HG02588 (cell line): Measurements from ENCODE around the gene PNPLA7.
"Not testable (repeated sequence)": the region's sequence is repeated elsewhere in the genome, so short reads cannot be mapped to it uniquely, and the experiment has no call there.

Source experiments
- ATAC-seq: cut with Tn5 transposase; IDR thresholded peaks from one replicate; pipeline ENCODE4 v1.9.1; 2021; ENCODE audit warnings: mild to moderate bottlenecking, moderate library complexity; ENCODE audit not compliant: unreplicated experiment

Gene PNPLA7

DNA sequence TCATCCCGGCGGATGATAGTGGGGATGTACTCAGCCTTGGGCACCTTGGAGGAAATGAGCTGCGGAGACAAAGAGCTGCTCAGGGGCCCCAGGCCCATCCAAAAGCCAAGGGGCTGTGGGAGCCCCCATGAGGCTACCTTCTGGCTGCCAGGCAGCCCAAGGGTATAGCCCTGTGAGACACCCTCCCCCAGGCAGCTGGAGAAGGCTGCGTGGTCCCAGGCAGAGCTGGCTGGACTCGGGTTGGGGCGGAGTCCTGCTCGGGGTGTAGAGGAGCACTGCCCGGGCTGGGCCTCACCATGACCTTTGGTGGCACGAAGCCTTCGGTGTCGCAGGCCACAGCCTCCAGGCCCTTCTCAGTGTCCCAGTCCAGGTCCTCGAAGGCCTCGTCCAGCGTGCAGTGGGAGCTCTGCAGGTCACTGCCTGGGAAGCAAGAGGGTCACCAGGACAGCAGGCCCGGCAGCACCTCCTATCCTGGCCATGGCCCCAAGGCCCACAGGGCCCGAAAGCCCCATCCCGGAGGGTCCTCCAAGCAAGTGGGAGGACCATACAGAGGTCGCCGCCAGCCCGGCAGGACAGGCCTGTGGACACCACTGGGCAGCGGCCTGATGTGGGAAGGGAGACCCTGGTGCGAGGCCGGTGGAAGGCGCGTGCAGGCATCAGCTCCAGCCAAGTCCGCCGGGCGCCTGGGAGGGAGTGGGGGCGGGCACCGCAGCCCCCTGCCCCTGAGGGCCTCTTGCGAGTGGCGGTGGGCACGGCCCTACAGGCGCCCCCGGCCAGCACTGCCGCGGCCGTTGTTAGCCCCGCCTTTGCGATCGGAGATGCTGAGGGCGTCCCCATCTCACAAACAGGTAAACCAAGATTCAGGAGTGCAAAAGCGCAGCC is 97.2 kb downstream of the PNPLA7 start:
- no peak for ATAC-seq

DNA sequence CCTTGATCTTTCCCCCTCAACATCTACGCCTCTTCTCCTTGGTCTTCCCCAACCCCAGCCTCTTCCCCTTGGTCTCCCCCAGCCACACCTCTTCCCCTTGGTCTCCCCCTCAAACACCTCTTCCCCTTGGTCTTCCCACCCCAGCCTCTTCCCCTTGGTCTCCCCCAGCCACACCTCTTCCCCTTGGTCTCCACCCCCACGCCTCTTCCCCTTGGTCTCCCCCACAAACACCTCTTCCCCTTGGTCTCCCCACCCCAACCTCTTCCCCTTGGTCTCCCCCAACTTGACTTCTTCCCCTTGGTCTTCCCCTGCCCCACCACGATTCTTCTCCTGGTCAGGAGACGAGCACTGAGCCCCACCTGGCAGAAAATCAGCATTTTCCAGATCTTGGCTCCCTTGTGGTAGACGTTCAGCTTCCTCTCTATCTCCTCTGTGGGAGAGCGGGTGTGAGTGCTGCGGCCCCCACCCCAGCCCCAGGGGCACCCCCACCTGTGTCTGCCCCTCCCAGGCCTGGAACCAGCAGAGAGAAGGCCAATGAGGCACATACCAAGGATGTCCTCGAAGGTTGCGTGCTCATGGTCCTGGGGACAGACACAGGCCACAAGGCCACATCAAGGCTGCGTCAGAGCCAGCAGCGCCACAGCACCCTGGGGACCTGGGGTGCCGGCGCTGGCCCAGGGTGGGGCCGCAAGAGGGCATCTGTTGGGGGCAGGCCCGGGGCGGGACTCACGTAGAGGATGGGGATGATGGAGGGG is 98.0 kb downstream of the PNPLA7 start:
- ATAC-seq, result no peak

DNA sequence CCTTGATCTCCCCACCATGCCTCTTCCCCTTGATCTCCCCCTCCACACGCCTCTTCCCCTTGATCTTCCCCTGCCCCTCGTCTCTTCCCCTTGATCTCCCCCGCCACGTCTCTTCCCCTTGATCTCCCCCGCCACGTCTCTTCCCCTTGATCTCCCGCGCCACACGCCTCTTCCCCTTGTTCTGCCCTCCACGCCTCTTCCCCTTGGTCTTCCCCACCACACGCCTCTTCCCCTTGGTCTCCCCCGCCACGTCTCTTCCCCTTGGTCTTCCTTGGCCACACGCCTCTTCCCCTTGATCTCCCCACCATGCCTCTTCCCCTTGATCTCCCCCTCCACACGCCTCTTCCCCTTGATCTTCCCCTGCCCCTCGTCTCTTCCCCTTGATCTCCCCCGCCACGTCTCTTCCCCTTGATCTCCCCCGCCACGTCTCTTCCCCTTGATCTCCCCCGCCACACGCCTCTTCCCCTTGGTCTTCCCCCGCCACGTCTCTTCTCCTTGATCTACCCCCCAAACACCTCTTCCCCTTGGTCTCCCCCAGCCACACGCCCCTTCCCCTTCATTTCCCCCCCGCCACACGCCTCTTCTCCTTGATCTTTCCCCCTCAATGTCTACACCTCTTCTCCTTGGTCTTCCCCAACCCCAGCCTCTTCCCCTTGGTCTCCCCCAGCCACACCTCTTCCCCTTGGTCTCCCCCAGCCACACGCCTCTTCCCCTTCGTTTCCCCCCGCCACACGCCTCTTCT is 98.8 kb downstream of the PNPLA7 start:
- not testable (repeated sequence) for ATAC-seq

DNA sequence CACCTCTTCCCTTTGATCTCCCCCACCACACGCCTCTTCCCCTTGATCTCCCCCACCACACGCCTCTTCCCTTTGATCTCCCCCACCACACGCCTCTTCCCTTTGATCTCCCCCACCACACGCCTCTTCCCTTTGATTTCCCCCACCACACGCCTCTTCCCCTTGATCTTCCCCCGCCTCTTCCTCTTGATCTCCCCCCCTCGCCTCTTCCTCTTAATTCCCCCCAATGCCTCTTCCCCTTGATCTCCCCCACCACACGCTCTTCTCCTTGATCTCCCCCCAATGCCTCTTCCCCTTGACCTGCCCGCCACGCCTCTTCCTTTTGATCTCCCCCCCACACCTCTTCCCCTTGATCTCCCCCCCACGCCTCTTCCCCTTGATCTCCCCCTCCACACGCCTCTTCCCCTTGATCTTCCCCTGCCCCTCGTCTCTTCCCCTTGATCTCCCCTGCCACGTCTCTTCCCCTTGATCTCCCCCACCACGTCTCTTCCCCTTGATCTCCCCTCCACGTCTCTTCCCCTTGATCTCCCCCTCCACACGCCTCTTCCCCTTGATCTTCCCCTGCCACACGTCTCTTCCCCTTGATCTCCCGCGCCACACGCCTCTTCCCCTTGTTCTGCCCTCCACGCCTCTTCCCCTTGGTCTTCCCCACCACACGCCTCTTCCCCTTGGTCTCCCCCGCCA is 99.5 kb downstream of the PNPLA7 start:
- ATAC-seq, result not testable (repeated sequence)

DNA sequence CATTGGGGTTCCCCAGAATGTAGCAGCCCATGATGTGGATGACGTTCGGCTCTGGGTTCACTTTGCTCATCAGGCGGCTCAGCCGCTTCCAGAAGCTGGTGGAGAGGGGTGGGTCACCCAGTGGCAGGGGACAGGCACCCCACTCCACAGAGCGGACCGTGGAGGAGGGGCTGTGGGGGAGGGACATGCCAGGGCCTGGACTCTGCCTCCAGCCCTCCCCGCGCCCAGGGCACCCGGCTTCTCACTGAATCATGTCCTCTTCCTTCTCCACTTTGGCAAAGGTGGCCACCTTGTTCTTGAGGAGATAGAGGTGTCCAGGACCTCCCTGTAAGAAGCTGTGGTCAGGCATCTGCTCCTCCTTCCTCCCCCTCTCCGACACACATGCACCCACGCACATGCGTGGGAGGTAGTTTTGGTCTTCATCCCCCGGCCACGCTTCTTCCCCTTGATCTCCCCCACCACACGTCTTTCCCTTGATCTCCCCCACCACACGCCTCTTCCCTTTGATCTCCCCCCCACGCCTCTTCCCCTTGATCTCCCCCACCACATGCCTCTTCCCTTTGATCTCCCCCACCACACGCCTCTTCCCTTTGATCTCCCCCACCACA is 100.2 kb downstream of the PNPLA7 start:
- ATAC-seq, result no peak

DNA sequence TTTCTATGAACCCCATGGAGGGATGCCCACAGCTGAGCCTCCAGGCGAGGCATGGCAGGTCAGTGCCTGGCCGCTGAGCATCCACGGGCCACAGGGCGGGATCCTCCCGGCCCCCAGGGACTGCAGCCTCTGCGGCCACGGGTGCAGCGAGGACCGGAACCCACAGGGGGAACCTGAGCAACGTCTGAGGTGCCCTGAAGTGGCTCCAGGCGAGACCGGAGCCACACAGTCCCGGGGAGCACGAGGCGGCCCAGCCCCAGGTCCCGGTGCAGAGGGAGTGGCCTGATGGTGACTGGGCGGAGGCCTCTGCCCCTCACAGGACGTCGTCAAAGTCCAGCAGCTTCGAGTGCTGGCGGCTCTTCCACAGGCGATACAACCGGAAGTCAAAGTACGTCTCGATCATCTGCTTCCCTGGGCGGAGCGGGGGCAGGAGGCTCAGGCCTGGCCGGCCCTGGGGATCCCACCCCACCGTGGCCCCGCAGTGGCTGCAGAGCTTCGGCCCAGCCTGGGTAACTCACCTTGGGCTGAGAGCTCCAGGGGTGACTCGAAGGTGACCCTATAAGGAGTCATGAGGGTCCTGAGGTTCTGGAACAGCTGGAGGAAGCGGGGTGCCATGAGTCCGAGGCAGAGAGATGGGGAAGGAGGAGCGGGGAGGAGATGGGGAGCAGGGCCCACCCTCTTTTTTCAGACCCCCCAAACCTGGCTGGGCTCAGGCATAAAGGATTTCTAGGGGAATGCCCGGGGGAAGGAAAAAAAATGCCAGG is 100.9 kb downstream of the PNPLA7 start:
- no peak for ATAC-seq

DNA sequence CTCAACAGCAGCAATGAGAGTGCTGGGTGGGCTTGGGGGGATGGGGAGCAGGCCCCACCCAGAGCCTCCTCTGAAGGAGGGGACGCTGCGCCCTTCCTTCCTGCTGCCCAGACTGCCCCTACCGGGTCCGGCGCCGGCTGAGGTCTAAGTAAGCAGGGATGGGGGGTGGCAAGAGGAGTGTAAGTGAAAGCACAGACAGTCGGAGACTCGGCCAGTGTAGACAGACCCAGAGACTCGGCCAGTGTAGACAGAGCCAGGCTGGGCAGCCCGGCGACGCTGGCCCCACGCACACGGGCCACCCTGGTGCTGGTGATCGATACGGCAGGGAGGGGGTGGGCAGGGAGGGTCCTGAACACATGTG is 101.6 kb downstream of the PNPLA7 start:
- ATAC-seq, result no peak

DNA sequence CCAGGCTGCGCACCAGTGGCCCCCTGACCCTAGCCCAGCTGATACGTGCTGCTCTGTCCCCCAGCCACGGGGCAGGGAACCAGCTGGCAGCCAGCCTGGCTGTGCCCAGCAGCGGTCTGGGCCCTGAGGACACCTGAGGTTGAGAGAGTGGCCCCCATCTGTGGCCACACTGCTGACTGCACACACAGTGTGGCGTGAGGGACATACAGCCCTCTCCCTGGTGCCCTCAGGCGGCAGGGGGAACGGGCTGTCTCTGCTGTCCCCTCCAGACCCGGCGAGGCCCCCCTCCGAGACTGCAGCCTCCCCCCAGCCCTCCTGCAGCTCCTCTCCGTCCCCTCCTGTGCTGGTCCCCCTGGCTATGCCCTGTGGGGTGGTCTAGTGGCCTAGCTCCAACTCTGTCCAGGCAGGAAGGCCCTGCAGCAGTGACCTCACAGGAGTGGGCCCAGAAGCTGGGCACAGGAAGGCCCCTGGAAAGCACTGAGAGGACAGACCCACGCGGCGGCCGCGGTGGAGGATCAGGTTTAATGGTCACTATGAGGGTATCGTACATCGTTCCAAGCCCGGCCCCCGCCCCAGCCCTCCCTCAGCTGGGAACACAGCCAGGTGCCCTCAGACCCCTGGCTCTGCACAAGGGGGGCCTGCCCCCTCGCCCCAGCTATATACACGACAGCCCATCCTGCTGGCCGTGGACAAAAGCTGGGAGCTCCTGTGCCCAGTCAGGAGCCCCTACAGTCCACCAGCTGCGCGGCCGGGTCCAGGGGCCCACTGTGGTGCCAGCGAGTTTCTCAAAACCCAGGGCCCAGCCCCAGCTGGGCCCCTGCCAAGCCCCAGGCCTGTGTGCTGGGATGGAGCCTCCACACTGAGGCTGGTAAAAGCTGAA is 102.2 kb downstream of the PNPLA7 start:
- ATAC-seq, result no peak

DNA sequence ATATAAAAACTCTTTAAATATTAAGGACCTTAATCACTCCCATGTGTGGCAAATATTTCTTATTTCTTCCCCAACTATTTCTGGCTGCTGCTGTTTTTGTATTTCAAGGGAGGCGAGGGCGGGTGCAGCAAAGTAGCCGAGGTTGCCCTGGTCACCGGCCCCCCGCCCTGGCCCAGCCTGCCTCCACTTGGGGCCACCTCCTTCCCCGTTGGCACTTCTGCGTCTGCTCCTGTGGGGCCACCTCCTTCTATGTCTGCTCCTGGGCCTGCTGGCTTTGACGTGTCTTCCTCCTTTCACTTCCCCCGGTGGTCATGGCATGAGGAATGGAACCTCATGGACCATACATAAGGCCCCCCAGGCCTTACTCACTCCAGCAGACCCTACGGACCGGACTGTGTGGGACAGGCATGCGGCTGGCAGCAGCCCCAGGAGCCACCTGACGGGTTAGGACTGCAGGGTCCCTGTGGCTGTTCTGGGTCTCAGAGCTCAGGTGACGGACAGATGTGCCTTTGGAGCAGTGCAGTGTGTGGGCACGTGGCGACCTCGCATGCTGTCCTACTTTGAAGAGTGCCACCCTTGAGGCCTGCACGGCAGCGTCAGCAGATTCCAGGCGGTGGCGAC is 103.2 kb downstream of the PNPLA7 start:
- no peak for ATAC-seq

DNA sequence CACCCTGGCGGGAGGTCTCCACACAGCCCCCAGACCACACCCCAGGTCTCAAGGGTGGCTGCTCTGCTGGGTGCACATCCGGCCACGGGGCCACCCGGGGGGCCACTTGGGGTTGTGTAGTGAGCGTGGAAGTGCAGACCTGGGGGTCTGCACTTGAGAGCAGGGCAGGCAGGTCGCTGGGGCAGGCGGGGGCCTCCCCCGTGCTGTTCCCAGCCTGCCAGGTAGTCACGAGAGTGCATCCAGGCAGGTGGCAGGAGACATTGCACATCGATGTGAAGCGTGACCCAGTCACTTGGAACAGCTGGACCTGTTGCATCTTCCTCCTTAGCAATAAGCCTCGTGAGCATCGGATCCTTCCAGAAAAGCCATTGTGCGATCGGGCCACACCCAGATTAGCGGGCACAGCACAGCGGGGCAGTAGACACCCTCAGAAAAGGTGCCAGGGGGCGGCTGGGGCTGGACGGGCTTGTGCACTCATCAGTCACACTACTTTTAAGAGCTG is 104.2 kb downstream of the PNPLA7 start:
- no peak for ATAC-seq

DNA sequence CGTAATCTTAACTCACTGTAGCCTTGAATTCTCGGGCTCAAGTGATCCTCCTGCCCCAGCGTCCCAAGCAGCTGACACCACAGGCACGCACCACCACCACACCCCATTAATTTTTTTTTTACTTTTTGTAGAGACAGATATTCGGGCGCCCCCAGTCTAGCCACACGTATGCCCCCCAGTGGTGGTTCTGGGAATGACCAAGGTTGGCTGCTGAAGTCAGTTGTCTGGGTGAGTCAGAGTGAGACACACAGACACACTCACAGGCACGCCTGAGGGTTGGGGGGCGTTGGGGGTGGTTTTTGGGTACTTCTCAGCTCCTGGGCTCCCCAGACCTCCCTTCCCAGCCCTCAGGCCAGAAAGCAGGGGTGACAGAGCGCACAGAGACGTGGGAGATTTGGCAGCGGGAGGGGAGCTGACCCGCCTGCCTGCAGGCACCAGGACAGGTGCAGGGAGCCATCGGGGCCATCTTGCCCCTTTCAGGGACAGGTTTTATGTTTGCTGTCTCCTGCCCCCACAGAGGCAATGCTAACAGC is 104.9 kb downstream of the PNPLA7 start:
- ATAC-seq, result no peak

DNA sequence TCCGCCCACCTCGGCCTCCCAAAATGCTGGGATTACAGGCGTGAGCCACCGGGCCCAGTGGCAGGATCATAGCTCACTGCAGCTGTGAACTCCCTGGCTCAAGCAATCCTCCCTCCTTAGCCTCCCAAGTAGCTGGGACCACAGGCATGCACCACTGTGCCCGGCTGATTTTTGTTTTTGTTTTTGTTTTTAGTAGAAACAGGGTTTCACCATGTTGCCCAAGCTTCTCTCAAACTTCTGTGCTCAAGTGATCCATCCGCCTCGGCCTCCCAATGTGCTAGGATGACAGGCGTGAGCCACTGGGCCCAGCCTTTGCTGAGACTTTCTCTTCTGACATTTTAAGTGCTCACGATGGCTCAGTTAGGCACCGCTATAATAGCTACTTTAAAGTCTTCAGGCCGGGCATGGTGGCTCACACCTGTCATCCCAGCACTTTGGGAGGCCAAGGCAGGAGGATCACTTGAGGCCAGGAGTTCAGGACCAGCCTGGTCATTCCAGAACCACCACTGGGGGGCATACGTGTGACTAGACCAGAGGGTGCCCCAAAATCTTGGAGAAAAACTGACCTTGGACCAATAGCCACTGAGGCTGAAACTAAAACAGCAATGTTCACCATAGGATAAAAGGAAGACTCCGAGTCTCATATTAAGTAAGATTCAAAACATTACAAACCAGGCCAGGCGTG is 106.0 kb downstream of the PNPLA7 start:
- no peak for ATAC-seq

DNA sequence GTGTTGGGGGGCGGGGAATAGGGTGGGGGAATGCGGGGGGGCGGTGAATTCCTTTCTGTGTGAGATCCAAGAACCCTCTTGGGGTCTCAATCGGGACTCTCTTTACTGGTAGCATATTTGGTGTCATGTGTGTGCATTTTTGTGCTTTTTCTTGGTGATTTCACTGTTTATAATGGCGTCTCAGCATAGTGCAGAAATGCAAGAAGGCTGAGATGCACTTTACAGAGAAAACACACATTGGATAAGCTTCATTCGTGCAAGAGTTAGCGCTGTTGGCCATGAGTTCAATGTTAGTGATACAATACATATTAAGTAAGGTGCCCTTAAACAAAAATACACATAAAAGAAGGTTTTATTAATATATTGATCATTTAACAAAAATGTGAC is 108.3 kb downstream of the PNPLA7 start:
- no peak for ATAC-seq

DNA sequence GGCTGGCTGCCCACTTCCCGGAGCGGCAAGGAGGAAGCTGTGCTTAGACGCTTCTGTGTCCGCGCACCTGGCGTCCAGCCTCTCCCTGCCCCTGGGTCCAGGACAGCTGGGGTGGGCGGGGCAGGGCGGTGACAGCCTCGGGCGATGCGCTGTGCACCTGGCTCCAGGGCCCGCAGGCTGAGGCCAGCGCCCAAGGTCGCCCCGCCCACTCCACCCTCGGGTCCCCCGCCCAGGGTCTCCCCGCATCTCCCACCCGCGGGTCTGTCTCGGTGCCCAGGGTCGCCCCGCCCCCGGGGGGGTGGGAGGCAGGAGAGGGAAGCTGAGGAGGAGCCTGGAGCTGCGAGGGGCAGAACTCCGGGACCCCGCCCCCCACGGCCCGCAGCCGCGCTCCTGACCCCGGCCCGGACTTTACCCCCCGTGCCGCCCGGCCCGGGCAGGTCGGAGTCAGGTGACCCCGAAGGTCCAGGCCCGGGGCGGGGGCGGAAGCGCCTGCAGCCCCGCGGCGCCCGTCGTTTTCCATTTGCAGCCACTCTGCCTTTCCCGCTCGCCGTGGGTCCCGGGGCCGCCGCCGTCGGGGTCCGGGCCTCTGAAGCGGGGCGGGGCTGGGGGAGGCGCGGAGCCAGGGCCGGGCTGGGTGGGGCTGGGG is 108.8 kb downstream of the PNPLA7 start, which contains the start of gene ENTPD8:
ENTPD8 (minus strand) TSS at position 69 of the 646 bp plus-strand sequence. CDS start 3,072 bp downstream, outside the sequence.
- ATAC-seq, result no peak

DNA sequence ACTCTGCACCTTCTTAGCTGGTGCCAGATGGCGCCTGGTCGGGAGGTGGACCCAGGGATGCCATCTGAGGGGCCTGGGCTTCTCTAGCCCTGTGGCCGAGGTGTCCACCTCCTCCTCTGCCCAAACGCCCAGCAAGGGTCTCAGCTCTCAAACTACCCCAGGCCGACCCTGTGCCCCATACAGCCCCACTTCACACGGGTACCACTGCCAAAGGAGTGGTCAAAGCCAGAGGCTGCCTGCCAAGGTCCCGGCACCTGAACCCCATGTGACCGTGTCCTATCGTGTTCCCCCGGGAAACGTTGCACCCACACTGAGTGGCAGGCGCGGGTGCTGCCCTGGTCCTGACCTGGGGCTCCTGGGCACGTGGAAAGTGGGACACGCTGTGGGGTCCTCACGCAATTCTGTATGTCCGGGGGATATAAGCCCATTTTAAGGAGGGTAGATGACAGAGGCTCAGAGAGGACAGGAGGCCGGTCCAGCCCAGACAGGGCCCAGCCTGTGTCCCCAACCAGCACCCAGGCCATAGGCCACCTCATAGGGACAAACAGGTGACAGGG is 111.0 kb downstream of the PNPLA7 start:
- no peak for ATAC-seq

DNA sequence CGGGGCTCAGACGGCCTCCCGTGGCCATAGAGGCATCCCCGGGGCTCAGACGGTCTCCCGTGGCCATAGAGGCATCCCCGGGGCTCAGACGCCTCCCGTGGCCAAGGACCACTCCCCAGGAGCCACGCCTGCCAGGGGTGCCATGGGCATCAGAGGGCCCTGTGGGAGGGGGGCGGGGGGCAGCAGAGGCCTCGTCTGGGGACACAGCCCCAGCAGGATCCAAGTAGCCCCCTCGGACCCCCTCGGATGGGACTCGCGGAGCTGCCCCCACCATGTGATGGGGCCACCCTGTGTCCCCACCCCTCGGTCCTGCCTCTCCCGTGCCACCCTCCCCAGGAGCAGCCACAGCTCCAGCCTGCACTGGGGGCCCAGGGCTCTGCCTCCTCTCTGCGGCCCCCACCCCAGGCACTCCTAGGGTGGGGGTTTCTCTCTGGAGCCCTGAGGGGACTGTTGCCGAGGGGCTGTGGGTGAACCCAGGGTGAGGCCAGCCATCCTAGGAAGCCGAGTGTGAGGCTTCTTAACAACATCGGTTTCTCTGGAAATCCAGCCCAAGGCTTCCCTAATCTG is 111.5 kb downstream of the PNPLA7 start:
- ATAC-seq, result no peak
